Natural killer cell treated with Interleukin-12 subunit alpha and Interleukin-12 subunit beta and Interleukin-15 and Interleukin-18, amount 100 ng/mL, for 72 hours (primary cell): Measurements from ENCODE around the gene TRPV6. TPM values are rescaled to one million over a fixed set of nuclear protein-coding genes. Genes with fewer than 3 reads are reported as not detected.
A peak's percentile ranks its signal among the peaks of the same experiment; 100 is the strongest.

Experiments used
- ATAC-seq, 2 donors: fragments of 150-1000 bp; cut with Tn5 transposase in 1 of 2; sonication (Bioruptor Pico), chemical (Tn5 transposase) in 1 of 2; 2 replicates each; pipeline ENCODE4 v1.10.0; 2021
- DNase-seq: peaks from one replicate; pipeline ENCODE4 v3.0.0; 2022; ENCODE audit warnings: low spot score
- H3K27ac Mint-ChIP-seq, 2 donors: 1 replicate in 1 of 2; 2 replicates in 1 of 2; pipeline ENCODE4 v1.8.0; 2022; ENCODE audit warnings: mixed read lengths in 2 of 2, mild to moderate bottlenecking in 1 of 2, moderate library complexity in 1 of 2
- H3K27me3 Mint-ChIP-seq, 2 donors: 1 replicate in 1 of 2; 2 replicates in 1 of 2; pipeline ENCODE4 v1.8.0; 2022; ENCODE audit warnings: mixed read lengths in 2 of 2
- H3K36me3 Mint-ChIP-seq: one replicate; pipeline ENCODE4 v1.8.0; 2022; ENCODE audit warnings: mixed read lengths
- H3K4me1 Mint-ChIP-seq, 2 donors: 1 replicate in 1 of 2; 2 replicates in 1 of 2; pipeline ENCODE4 v1.8.0; 2022; ENCODE audit warnings: low read depth in 2 of 2, mixed read lengths in 2 of 2, mild to moderate bottlenecking in 1 of 2
- H3K4me3 Mint-ChIP-seq: one replicate; pipeline ENCODE4 v1.8.0; 2022; ENCODE audit warnings: mixed read lengths
- H3K9me3 Mint-ChIP-seq: 2 replicates; pipeline ENCODE4 v1.8.0; 2022; ENCODE audit warnings: mixed read lengths
- total RNA-seq, 2 donors: library from RNA; stranded (reverse); gene quantifications; one replicate each; pipeline ENCODE4 v1.2.3, GENCODE V29; 2022

The TRPV6 gene
- total RNA-seq, 2 donors from 2014 or later: not detected

DNA sequence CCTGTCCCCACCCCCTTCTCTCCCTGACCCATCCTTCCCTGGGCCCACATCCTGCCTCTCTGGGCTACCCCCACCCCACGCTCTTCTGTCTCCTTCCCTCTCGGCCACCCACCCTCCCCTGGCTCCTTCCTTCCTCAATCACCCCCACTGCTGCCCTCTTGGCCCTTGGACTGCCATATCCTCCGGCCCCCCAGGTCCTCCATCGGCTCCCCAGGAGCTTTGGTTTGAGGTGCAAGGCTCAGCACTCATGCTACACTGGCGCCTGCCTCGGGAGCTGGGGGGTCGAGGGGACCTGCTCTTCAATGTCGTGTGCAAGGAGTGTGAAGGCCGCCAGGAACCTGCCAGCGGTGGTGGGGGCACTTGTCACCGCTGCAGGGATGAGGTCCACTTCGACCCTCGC lies 19.8 kb downstream of the TRPV6 start:
- Mint-ChIP-seq H3K27ac (no peak overlapping the region), H3K36me3 (no peaks in the 10 kb centered on the region), H3K4me3 (no peak overlapping the region), H3K9me3 (no peaks in the 10 kb centered on the region), H3K4me1 (no peaks in the 10 kb centered on the region), H3K27me3 (no peaks in the 10 kb centered on the region)
- ATAC-seq: no peak
- no peak for DNase-seq

DNA sequence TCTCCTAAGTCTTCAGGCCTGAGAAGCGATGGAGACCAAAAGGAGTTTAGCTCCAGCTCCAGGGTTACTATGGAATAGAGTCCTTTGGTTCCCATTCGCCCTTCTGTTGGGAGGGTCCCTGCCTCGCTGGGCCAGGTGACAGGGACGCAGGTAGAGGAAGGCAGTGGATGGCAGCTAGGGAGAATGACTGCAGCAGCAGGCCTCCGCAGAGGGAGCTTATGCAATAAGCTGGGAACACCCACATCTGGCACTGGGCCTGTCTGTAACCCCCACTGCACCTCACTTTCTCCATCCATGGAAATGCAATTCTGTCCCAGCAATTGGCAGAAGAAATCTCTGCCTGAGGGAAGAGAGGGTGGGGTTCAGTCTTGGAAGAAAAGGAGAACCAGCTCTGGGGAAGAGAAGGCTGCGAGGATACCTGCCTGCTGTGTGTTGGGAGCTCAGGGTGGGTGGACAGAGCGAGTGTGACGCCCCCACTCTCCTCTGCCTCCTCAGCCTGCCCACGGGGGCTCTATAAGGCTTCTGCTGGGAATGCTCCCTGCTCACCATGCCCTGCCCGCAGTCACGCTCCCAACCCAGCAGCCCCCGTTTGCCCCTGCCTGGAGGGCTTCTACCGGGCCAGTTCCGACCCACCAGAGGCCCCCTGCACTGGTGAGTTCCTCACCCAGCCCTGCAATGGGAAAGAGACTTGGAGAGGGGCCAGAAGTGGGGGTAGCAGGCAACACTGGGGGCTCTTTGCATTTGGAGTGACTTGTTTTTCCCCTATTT lies 20.4 kb downstream of the TRPV6 start:
- ATAC-seq: no peak
- H3K27ac Mint-ChIP-seq: no peak overlapping the region
- no peak for DNase-seq
- H3K4me1 Mint-ChIP-seq: no peaks in the 10 kb centered on the region
- no peaks in the 10 kb centered on the region for H3K36me3 Mint-ChIP-seq
- no peak overlapping the region for H3K4me3 Mint-ChIP-seq
- H3K27me3 Mint-ChIP-seq: no peaks in the 10 kb centered on the region
- H3K9me3 Mint-ChIP-seq: no peaks in the 10 kb centered on the region

DNA sequence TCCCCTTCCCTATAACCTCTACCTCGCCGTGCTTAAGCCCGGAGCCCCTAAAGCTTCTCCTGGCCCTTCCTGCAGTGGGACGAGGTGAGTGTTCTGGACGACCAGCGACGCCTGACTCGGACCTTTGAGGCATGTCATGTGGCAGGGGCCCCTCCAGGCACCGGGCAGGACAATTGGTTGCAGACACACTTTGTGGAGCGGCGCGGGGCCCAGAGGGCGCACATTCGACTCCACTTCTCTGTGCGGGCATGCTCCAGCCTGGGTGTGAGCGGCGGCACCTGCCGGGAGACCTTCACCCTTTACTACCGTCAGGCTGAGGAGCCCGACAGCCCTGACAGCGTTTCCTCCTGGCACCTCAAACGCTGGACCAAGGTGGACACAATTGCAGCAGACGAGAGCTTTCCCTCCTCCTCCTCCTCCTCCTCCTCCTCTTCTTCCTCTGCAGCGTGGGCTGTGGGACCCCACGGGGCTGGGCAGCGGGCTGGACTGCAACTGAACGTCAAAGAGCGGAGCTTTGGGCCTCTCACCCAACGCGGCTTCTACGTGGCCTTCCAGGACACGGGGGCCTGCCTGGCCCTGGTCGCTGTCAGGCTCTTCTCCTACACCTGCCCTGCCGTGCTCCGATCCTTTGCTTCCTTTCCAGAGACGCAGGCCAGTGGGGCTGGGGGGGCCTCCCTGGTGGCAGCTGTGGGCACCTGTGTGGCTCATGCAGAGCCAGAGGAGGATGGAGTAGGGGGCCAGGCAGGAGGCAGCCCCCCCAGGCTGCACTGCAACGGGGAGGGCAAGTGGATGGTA lies 21.5 kb downstream of the TRPV6 start:
- no peak overlapping the region for H3K27ac Mint-ChIP-seq
- no peaks in the 10 kb centered on the region for H3K36me3 Mint-ChIP-seq
- H3K4me3 Mint-ChIP-seq: no peak overlapping the region
- ATAC-seq (no peak), DNase-seq (no peak)
- no peaks in the 10 kb centered on the region for H3K4me1 Mint-ChIP-seq
- no peaks in the 10 kb centered on the region for H3K27me3 Mint-ChIP-seq
- no peaks in the 10 kb centered on the region for H3K9me3 Mint-ChIP-seq

DNA sequence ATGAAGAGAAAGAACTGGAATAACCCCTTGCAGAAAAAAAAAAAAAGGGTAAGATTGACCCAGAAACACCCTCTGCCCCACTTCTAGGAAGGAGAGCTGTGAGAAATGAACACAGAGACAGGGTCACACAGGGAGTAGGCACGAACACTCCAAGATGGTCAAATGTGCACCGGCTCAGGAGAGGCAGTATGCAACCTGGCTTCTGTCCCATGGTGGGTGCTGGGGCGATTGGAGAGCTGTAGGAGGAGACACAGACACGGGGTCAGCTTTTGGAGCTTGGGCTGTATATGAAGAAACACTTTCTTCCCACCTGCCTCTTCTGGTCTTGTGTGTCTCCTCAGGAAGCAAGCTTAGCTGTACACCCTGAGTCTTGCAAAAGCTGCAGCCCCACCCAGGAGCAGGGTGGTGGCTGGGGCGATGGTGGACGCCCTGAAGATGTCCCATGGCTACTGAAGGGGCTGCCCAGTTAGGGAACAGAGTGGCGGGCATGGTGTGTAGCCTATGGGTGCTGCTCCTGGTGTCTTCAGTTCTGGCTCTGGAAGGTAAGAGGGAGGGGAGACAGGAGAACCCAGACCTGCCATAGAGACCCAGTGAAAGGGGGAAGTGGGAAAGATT lies 22.7 kb downstream of the TRPV6 start:
- H3K36me3 Mint-ChIP-seq: no peaks in the 10 kb centered on the region
- no peaks in the 10 kb centered on the region for H3K9me3 Mint-ChIP-seq
- DNase-seq: no peak
- H3K27me3 Mint-ChIP-seq: no peaks in the 10 kb centered on the region
- H3K4me3 Mint-ChIP-seq: no peak overlapping the region
- peak in 1 of 2 donors; percentile 13 for ATAC-seq
- H3K4me1 Mint-ChIP-seq: no peaks in the 10 kb centered on the region
- H3K27ac Mint-ChIP-seq: no peak overlapping the region

DNA sequence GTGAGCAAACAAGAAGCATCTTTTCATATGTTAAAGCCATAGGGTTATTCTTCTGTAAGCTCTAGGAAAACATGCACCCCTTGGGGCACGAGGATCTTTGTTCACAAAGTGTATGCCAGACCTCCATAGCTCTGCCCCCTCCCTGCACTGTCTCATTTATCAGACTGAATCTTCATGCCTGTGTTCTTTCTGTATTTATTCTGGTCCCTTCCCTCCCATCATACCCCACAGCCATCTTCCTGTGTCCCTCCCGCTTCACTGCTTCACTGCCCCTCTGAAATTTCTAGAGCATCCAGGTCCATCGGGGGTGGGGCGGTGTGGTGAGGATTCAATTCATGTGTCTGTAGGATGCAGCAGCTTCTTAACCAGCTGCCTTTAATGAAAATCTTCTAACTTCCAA lies 23.2 kb downstream of the TRPV6 start:
- no peaks in the 10 kb centered on the region for H3K36me3 Mint-ChIP-seq
- H3K4me3 Mint-ChIP-seq: no peak overlapping the region
- H3K9me3 Mint-ChIP-seq: no peaks in the 10 kb centered on the region
- DNase-seq (no peak), ATAC-seq (no peak)
- no peak overlapping the region for H3K27ac Mint-ChIP-seq
- no peaks in the 10 kb centered on the region for H3K27me3 Mint-ChIP-seq
- no peaks in the 10 kb centered on the region for H3K4me1 Mint-ChIP-seq

DNA sequence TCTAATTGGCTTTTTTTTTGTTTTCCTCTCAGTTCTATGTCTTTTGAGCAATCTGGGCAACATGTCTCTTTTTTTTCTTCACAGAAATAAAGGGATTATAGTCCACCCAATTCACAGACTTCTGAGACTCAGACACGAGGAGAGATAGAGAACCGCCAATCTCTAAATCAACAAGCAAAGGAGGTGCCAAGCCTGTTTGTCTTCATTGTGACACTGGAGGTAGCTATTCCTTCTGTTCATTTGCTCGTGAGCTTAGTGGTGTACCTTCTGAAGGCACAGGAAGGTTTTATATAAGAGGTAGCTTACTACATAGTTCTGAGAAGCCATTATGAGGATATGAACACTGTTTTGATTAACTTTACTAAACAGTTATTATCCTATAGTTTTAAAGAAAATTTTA lies 24.6 kb downstream of the TRPV6 start:
- Mint-ChIP-seq H3K27ac (no peak overlapping the region), H3K27me3 (no peaks in the 10 kb centered on the region), H3K36me3 (no peaks in the 10 kb centered on the region), H3K9me3 (no peaks in the 10 kb centered on the region), H3K4me3 (no peak overlapping the region), H3K4me1 (no peaks in the 10 kb centered on the region)
- ATAC-seq (no peak), DNase-seq (no peak)

DNA sequence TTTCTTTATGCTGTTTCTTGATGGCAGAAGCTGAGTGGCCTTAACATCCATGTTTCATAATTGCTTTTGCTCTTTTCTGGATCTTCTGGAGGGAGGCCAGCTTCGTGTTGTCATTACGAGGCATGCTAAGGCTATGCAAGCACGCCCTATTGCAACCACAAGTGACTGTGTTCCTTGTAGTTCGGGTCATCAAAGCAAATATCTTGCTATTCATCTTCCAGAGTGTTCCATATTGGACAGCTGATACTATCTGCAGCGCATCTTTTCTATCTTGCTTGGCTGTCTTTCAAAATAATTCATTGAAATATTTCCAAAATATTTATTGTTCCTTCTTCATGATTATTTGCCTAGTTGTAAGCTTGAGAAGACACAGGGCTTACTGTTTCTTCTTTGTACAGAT lies 25.7 kb downstream of the TRPV6 start:
- no peak overlapping the region for H3K27ac Mint-ChIP-seq
- no peaks in the 10 kb centered on the region for H3K36me3 Mint-ChIP-seq
- H3K4me3 Mint-ChIP-seq: no peak overlapping the region
- H3K9me3 Mint-ChIP-seq: no peaks in the 10 kb centered on the region
- no peak for DNase-seq
- H3K27me3 Mint-ChIP-seq: no peaks in the 10 kb centered on the region
- ATAC-seq: no peak
- H3K4me1 Mint-ChIP-seq: no peaks in the 10 kb centered on the region

DNA sequence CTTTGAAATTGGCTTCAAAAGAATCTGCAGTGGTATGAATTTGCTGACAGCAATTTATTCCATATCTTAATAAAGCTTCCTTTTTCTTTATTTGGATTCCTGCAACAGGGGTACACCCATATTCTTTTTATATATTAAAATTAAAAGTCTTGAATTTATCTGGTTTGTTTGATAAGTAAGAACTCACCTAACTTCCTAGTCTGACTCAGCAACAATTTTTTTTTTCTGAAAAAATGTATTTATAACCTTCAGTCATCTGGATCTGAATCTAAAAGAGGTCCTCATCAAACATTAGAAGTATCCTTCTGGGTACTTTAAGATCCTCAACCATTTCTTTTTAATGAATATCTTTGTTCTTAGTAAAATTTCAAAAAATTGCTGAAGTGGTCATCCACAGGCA lies 26.1 kb downstream of the TRPV6 start:
- no peak for DNase-seq
- H3K27ac Mint-ChIP-seq: no peak overlapping the region
- H3K27me3 Mint-ChIP-seq: no peaks in the 10 kb centered on the region
- no peak for ATAC-seq
- peaks cover 0 to under 1% of the 10 kb centered on the region in 2 donors for H3K4me1 Mint-ChIP-seq
- no peaks in the 10 kb centered on the region for H3K36me3 Mint-ChIP-seq
- H3K9me3 Mint-ChIP-seq: no peaks in the 10 kb centered on the region
- no peak overlapping the region for H3K4me3 Mint-ChIP-seq

DNA sequence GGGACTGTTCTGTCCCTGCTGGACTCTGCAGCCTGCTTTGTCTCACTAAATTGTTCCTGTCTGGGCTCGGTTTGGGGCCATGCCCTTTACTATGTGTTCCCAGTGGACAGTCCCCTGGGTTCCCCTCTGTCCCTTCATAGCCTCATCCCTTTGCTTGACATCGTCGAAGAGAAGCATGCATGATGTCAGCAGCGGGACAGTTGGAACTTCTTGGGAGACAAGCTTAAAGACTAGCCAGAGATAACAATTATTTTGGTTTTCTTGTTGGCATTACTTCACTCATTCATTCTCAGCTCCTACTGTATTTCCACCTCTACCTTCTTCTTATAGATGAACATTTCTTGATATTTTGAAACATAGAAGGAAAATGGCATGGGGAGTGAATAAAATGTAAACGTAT lies 27.9 kb downstream of the TRPV6 start:
- Mint-ChIP-seq H3K4me3 (no peak overlapping the region), H3K27ac (no peak overlapping the region), H3K9me3 (no peaks in the 10 kb centered on the region), H3K4me1 (peaks cover 5 to 9% of the 10 kb centered on the region in 2 donors), H3K27me3 (no peaks in the 10 kb centered on the region), H3K36me3 (no peaks in the 10 kb centered on the region)
- no peak for ATAC-seq
- no peak for DNase-seq

DNA sequence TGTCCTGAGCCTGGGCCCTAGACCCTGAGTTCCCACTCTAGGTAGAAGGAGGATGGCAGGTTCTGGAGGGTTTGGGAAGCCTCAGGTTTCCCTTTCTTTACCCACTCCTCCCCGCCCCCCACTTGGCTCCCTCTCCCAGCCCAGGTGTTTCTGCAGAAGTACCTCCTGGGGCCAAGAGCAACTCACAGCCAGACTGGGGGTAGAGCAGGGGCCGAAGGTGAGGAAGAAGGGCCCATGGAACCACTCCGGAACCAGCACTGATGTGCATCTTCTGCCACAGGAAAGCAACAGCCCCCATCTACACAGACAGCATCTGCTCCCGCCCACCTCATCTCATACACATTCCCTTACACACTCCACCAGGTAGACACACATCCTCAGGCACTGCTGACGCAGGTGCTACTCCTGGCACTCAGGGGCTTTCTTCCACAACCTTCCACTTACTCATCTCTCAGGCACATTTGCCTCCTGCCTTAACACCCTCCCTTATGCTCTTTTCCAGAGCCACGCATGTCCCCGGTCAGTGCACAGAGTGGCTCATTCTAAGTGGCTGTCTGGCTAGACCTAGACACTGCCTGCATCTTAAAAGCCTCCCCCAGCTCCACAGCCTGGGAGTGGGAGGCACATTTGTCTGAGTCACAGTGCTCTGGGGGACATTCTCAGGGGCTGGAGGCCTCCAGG lies 28.8 kb downstream of the TRPV6 start:
- Mint-ChIP-seq H3K36me3 (no peaks in the 10 kb centered on the region), H3K4me1 (peaks cover 5 to 9% of the 10 kb centered on the region in 2 donors), H3K27me3 (no peaks in the 10 kb centered on the region), H3K27ac (no peak overlapping the region), H3K9me3 (no peaks in the 10 kb centered on the region), H3K4me3 (peak overlapping the region; percentile 8)
- ATAC-seq (no peak), DNase-seq (no peak)

DNA sequence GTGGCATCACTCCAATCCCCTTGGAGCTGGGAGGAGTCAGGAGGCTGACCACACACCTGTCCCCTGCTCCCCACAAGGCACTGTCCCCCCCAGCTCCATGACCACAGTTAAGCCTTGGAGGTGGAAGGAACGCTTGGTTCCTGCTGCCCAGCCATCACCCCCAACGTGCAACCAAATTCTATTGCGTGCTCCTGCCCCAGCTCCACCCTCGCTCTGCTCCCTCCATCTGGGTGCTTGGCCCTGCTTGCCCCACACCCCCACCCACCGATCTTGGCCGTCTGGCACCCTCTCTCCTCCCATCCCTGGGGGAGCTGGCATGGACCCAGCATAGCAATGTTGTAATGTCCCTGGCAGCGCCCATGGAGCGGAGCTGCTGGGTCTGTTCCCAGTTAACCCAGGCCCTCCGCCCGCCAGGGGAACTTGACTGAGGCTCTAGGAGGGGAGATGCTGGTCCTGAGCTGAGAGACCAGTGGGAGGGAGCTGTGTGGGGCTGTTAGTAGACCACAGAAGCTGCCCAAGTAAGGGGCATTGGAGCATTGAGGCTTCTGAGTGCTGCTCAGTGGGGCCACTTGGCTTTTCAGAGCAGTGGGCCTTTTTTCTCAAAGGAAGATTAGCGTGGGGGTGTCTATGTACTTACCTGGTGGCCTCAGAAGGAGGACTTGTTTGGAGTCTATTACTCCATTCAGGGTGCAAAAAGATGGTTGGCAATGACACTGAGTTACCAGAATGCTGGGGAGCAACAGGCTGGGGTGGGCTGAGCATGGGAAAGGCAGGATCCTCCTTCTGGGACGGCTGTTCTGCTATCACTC lies 29.6 kb downstream of the TRPV6 start:
- Mint-ChIP-seq H3K9me3 (no peaks in the 10 kb centered on the region), H3K4me3 (peak overlapping the region; percentile 50), H3K4me1 (peaks cover 5 to 9% of the 10 kb centered on the region in 2 donors), H3K27ac (no peak overlapping the region), H3K27me3 (peaks cover 0 to 4% of the 10 kb centered on the region in 2 donors), H3K36me3 (no peaks in the 10 kb centered on the region)
- no peak for ATAC-seq
- DNase-seq: no peak

DNA sequence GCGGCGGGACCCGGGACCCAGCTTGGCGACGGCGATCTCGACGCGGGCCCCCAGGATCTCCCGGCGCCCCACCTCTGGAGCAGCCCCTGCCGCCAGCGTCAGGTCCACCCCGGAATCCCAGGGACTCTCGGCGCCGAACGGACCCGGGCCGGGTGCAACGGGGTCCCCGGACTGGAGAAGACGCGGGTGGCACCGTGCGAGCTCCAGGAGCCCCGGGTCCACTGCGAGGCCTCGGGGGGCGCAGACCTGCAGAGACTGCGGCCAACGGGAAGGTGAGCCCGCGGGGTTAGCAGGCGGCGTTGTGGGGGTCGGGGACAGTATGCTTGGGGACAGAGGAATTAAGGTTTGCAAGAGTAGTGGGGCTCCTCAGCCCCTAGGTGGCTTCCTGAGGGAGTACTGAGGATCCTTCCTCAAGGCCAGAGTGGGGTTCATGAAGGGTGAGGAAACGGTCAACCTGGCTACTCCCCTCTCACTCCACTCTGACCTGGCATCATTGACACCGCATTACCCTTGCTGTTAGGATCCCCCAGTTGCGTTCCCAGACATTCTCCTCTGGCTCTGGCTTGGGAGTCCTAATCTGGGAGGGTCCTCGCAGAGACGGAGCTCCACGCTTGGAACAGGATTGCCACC lies 30.3 kb downstream of the TRPV6 start:
- Mint-ChIP-seq H3K9me3 (no peaks in the 10 kb centered on the region), H3K36me3 (no peaks in the 10 kb centered on the region), H3K4me1 (peaks cover 5 to 9% of the 10 kb centered on the region in 2 donors), H3K27me3 (peaks cover 5 to 7% of the 10 kb centered on the region in 2 donors), H3K4me3 (peak overlapping the region; percentile 94), H3K27ac (no peak overlapping the region)
- ATAC-seq (no peak), DNase-seq (no peak)
